H9 (cell line): ENCODE data around the gene ADIPOR1. TPM values are rescaled to one million over a fixed set of nuclear protein-coding genes. Genes with fewer than 3 reads are reported as not detected.
A peak's percentile ranks its signal among the peaks of the same experiment; 100 is the strongest.

Source experiments
- DNase-seq: peaks from one replicate; pipeline ENCODE4 v3.0.0-alpha.2; 2017
- H2AFZ ChIP-seq: one replicate; pipeline ENCODE4 v1.6.1; 2013; ENCODE audit warnings: mild to moderate bottlenecking, low read length, control low read depth, moderate library complexity
- H2AK5ac ChIP-seq: 2 replicates; pipeline ENCODE4 v1.6.1; 2013; ENCODE audit warnings: low read length, control low read depth, mixed read lengths; ENCODE audit not compliant: insufficient read length
- H2BK120ac ChIP-seq: one replicate; pipeline ENCODE4 v1.6.1; 2013; ENCODE audit warnings: low read depth, mild to moderate bottlenecking, low read length, control low read depth, inconsistent platforms; ENCODE audit not compliant: poor library complexity, severe bottlenecking
- H2BK12ac ChIP-seq: 2 replicates; pipeline ENCODE4 v1.6.1; 2013; ENCODE audit warnings: low read length, control low read depth, mixed read lengths, low read depth; ENCODE audit not compliant: insufficient read length
- H2BK15ac ChIP-seq: 2 replicates; pipeline ENCODE4 v1.6.1; 2013; ENCODE audit warnings: low read depth, low read length, control low read depth
- H2BK20ac ChIP-seq: one replicate; pipeline ENCODE4 v1.6.1; 2013; ENCODE audit warnings: low read depth, mild to moderate bottlenecking, low read length, control low read depth, inconsistent platforms; ENCODE audit not compliant: poor library complexity, severe bottlenecking
- H2BK5ac ChIP-seq: 2 replicates; pipeline ENCODE4 v1.6.1; 2013; ENCODE audit warnings: low read length, control low read depth, mixed read lengths; ENCODE audit not compliant: insufficient read length
- H3K14ac ChIP-seq: 2 replicates; pipeline ENCODE4 v1.6.1; 2013; ENCODE audit warnings: low read length, control low read depth; ENCODE audit not compliant: insufficient read depth
- H3K18ac ChIP-seq: 2 replicates; pipeline ENCODE4 v1.6.1; 2013; ENCODE audit warnings: low read depth, mild to moderate bottlenecking, mixed read lengths, low read length, control low read depth; ENCODE audit not compliant: insufficient read length
- H3K23ac ChIP-seq: 2 replicates; pipeline ENCODE4 v1.6.1; 2013; ENCODE audit warnings: low read length, control low read depth, mixed read lengths, low read depth; ENCODE audit not compliant: insufficient read length
- H3K23me2 ChIP-seq: 2 replicates; pipeline ENCODE4 v1.6.1; 2013; ENCODE audit warnings: low read depth, mild to moderate bottlenecking, mixed read lengths, low read length, control low read depth; ENCODE audit not compliant: insufficient read length, poor library complexity, severe bottlenecking
- H3K27ac ChIP-seq: 2 replicates; pipeline ENCODE4 v1.5.1; 2013; ENCODE audit warnings: low read length, control low read depth, mixed read lengths, low read depth; ENCODE audit not compliant: insufficient read length
- H3K27me3 ChIP-seq: 2 replicates; pipeline ENCODE4 v1.6.1; 2013; ENCODE audit warnings: low read length, control low read depth, inconsistent platforms; ENCODE audit not compliant: insufficient read depth
- H3K4ac ChIP-seq: 2 replicates; pipeline ENCODE4 v1.6.1; 2013; ENCODE audit warnings: low read depth, mild to moderate bottlenecking, control low read depth, inconsistent platforms, low read length, moderate library complexity
- H3K4me1 ChIP-seq: 2 replicates; pipeline ENCODE4 v1.6.1; 2013; ENCODE audit warnings: low read length, control low read depth, inconsistent platforms; ENCODE audit not compliant: insufficient read depth
- H3K4me2 ChIP-seq: 2 replicates; pipeline ENCODE4 v1.6.1; 2013; ENCODE audit warnings: low read length, control low read depth, mixed read lengths; ENCODE audit not compliant: insufficient read length, insufficient read depth
- H3K56ac ChIP-seq: 2 replicates; pipeline ENCODE4 v1.6.1; 2013; ENCODE audit warnings: low read depth, mild to moderate bottlenecking, mixed read lengths, low read length, control low read depth; ENCODE audit not compliant: insufficient read length
- H3K79me1 ChIP-seq: 2 replicates; pipeline ENCODE4 v1.6.1; 2013; ENCODE audit warnings: low read depth, mild to moderate bottlenecking, moderate library complexity, low read length, control low read depth, inconsistent platforms; ENCODE audit not compliant: insufficient read depth, poor library complexity, severe bottlenecking
- H3K79me2 ChIP-seq: 2 replicates; pipeline ENCODE4 v1.6.1; 2013; ENCODE audit warnings: low read length, control low read depth, inconsistent platforms; ENCODE audit not compliant: insufficient read depth
- H3K9ac ChIP-seq: 2 replicates; pipeline ENCODE4 v1.6.1; 2013; ENCODE audit warnings: low read length, control low read depth, mixed read lengths; ENCODE audit not compliant: insufficient read length; ENCODE audit errors: extremely low read depth
- H3K9me3 ChIP-seq: one replicate; pipeline ENCODE4 v1.6.1; 2013; ENCODE audit warnings: low read depth, low read length, inconsistent platforms; ENCODE audit not compliant: control insufficient read depth
- H3T11ph ChIP-seq: one replicate; pipeline ENCODE4 v1.6.1; 2013; ENCODE audit warnings: mild to moderate bottlenecking, low read length, control low read depth, inconsistent platforms
- H4K20me1 ChIP-seq: one replicate; pipeline ENCODE4 v1.6.1; 2013; ENCODE audit not compliant: control insufficient read depth, insufficient read length, insufficient read depth
- H4K5ac ChIP-seq: 2 replicates; pipeline ENCODE4 v1.6.1; 2013; ENCODE audit warnings: low read depth, mild to moderate bottlenecking, mixed read lengths, low read length, control low read depth; ENCODE audit not compliant: insufficient read length
- H4K8ac ChIP-seq: replicated peaks from 2 replicates; pipeline ENCODE4 v1.6.1; 2013; ENCODE audit warnings: low read length, control low read depth, mixed read lengths, low read depth; ENCODE audit not compliant: insufficient read length
- H4K91ac ChIP-seq: 2 replicates; pipeline ENCODE4 v1.6.1; 2013; ENCODE audit warnings: low read depth, mild to moderate bottlenecking, moderate library complexity, mixed read lengths, low read length, control low read depth; ENCODE audit not compliant: insufficient read length
- H3K27ac Mint-ChIP-seq, 3 experiments: 2 replicates in 2 of 3; 3 replicates in 1 of 3; pipeline ENCODE4 v1.8.0; 2020 to 2021; ENCODE audit warnings: mixed read lengths in 3 of 3, mild to moderate bottlenecking in 1 of 3, moderate library complexity in 1 of 3
- H3K27me3 Mint-ChIP-seq: 2 replicates; pipeline ENCODE4 v1.8.0; 2021; ENCODE audit warnings: low read depth, mild to moderate bottlenecking, moderate library complexity, mixed read lengths
- H3K36me3 Mint-ChIP-seq, 3 experiments: 2 replicates in 2 of 3; 3 replicates in 1 of 3; pipeline ENCODE4 v1.8.0; 2020 to 2021; ENCODE audit warnings: low read depth in 3 of 3, mixed read lengths in 3 of 3; ENCODE audit not compliant: insufficient read depth in 1 of 3
- H3K4me1 Mint-ChIP-seq, 2 experiments: 2 replicates each; pipeline ENCODE4 v1.8.0; 2020; ENCODE audit warnings: mixed read lengths in 2 of 2
- H3K4me3 Mint-ChIP-seq, 2 experiments: 2 replicates in 1 of 2; 3 replicates in 1 of 2; pipeline ENCODE4 v1.8.0; 2020 to 2021; ENCODE audit warnings: mild to moderate bottlenecking in 2 of 2, mixed read lengths in 2 of 2, moderate library complexity in 1 of 2
- H3K9me3 Mint-ChIP-seq, 2 experiments: 2 replicates in 1 of 2; 3 replicates in 1 of 2; pipeline ENCODE4 v1.8.0; 2020; ENCODE audit warnings: mild to moderate bottlenecking in 2 of 2, mixed read lengths in 2 of 2, moderate library complexity in 1 of 2
- WGBS: extraction: QIAGEN DNeasy Blood & Tissue Kit; methylation state at CpG from one replicate; pipeline ENCODE4 v1.1.7; 2013; ENCODE audit warnings: missing lambda C conversion rate, low lambda C conversion rate, mixed read lengths; ENCODE audit not compliant: insufficient read length; ENCODE audit errors: extremely low coverage; 5-methylcytosine and 5-hydroxymethylcytosine counted together
- long read RNA-seq: library from polyadenylated mRNA; unstranded; transcript quantifications from one replicate; pipeline ENCODE4 v2.0.0, GENCODE V29; 2020
- total RNA-seq: library from RNA; stranded (reverse); gene quantifications from 2 replicates; pipeline ENCODE4 v1.2.1, GENCODE V29; 2021
- TF ChIP-seq, protein P1 (sequence below): fragments of 200-600 bp; sonication (generic); conservative IDR thresholded peaks from 3 replicates; pipeline ENCODE4 v1.8.0; 2021; ENCODE audit warnings: antibody characterized with exemption, mild to moderate bottlenecking

The ADIPOR1 gene, protein sequence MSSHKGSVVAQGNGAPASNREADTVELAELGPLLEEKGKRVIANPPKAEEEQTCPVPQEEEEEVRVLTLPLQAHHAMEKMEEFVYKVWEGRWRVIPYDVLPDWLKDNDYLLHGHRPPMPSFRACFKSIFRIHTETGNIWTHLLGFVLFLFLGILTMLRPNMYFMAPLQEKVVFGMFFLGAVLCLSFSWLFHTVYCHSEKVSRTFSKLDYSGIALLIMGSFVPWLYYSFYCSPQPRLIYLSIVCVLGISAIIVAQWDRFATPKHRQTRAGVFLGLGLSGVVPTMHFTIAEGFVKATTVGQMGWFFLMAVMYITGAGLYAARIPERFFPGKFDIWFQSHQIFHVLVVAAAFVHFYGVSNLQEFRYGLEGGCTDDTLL
- total RNA-seq, result 65.0 and 69.7 TPM in 2 replicates
- long read RNA-seq, transcript ADIPOR1-201 (8 exons, 2,177 nt), result major isoform, 662 of 727 reads
- long read RNA-seq, partial matches to known transcripts, result 15 of 727 reads
- long read RNA-seq, other reads (novel, unspliced or antisense), result 46 of 727 reads

DNA sequence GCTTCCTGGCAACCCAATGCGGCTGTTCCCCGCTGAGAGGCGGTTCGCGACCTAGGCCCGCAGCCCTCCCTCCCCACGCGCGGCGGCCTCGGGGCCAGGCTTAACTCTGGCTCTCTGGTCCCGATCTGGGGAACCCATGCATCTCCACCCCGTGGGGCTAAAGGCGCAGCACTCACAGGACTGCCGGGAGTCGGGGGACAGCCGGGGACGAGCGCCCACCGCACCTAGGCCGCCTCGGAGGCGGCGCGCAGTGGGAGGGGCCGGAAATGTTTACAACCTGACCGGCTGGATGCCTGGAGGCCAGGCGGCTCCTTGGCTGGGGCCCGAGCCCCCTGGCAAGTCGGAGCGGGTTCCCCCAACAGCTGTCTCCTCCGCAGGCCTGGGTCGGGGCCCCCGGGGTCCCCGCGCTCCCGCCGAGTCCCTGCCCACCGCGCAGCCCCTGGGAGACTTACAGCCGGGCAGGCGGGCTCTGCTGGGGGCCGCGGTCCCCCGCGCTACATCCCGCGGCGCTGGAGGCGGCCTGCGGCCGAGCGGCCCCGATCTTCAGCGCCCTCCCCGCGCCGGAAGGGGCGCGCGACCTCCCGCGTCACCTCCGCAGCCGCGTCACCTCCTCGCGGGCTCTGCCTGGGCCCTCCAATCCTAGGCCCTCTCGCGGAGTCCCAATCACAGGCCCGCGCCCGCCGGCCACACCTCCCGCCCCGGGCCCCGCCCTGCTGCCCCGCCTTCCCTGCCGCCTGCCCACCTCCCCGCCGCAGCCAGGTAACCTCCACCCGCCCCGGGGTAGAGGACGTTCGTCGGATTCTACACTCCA lies at the start of gene ADIPOR1:
Gene ADIPOR1, minus strand, starts transcription at position 580 of the 811 bp plus-strand sequence. CDS start 7,242 bp downstream, outside the sequence.
- H3K27ac ChIP-seq, result no peak within 1 kb of the TSS
- no peaks in the 10 kb centered on the region for H3K27me3 Mint-ChIP-seq

More for the DNA sequence above, at the start of gene ADIPOR1:
- Mint-ChIP-seq H3K4me1 (peaks cover 17 to 18% of the 10 kb centered on the region in 2 experiments), H3K4me3 (peak within 1 kb of the TSS; percentile 81 to 92), H3K36me3 (peaks cover 0 to 8% (median 2%) of the 10 kb centered on the region in 3 experiments; a peak in 3 of 7 replicates), H3K9me3 (no peaks in the 10 kb centered on the region), H3K27ac (peak within 1 kb of the TSS in 2 of 3 experiments; percentile 29 to 95; a peak in 3 of 7 replicates)
- H3K4ac ChIP-seq, result no peak within 1 kb of the TSS
- H2AFZ ChIP-seq, result no peak within 1 kb of the TSS
- H3K4me2 ChIP-seq, result peak within 1 kb of the TSS; percentile 75
- peaks cover 11% of the 10 kb centered on the region; the same call in 1 of the 2 replicates for H3K79me2 ChIP-seq
- no peak within 1 kb of the TSS for H3T11ph ChIP-seq
- no peak within 1 kb of the TSS for H2BK5ac ChIP-seq
- H4K8ac ChIP-seq, result no peak within 1 kb of the TSS
- no peaks in the 10 kb centered on the region for H4K20me1 ChIP-seq
- TF ChIP-seq, protein P1, sequence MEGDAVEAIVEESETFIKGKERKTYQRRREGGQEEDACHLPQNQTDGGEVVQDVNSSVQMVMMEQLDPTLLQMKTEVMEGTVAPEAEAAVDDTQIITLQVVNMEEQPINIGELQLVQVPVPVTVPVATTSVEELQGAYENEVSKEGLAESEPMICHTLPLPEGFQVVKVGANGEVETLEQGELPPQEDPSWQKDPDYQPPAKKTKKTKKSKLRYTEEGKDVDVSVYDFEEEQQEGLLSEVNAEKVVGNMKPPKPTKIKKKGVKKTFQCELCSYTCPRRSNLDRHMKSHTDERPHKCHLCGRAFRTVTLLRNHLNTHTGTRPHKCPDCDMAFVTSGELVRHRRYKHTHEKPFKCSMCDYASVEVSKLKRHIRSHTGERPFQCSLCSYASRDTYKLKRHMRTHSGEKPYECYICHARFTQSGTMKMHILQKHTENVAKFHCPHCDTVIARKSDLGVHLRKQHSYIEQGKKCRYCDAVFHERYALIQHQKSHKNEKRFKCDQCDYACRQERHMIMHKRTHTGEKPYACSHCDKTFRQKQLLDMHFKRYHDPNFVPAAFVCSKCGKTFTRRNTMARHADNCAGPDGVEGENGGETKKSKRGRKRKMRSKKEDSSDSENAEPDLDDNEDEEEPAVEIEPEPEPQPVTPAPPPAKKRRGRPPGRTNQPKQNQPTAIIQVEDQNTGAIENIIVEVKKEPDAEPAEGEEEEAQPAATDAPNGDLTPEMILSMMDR, result peak; percentile 31; the same call in 1 of the 3 replicates
- peaks cover 3% of the 10 kb centered on the region for H3K79me1 ChIP-seq
- peak within 1 kb of the TSS; percentile 29 for H3K18ac ChIP-seq
- no peak within 1 kb of the TSS for H2BK15ac ChIP-seq
- no peaks in the 10 kb centered on the region for H3K27me3 ChIP-seq
- no peaks in the 10 kb centered on the region for H3K9me3 ChIP-seq
- DNase-seq, result peak; percentile 95
- H3K23ac ChIP-seq, result no peak within 1 kb of the TSS
- no peak within 1 kb of the TSS for H3K56ac ChIP-seq
- H4K5ac ChIP-seq, result no peak within 1 kb of the TSS
- no peak within 1 kb of the TSS for H2BK120ac ChIP-seq
- no CpG with 5 or more reads among the region's 86 CpGs for WGBS
- H2BK12ac ChIP-seq, result no peak within 1 kb of the TSS
- no peak within 1 kb of the TSS for H4K91ac ChIP-seq
- H2AK5ac ChIP-seq, result no peak within 1 kb of the TSS
- no peaks in the 10 kb centered on the region for H3K4me1 ChIP-seq
- H2BK20ac ChIP-seq, result no peak within 1 kb of the TSS
- no peak within 1 kb of the TSS; the same call in 1 of the 2 replicates for H3K14ac ChIP-seq
- peak within 1 kb of the TSS; percentile 71 for H3K9ac ChIP-seq
- H3K23me2 ChIP-seq, result peaks cover 8% of the 10 kb centered on the region
